ENCODE measurements around the gene ADAT3. TPM values are rescaled to one million over a fixed set of nuclear protein-coding genes. Genes with fewer than 3 reads are reported as not detected.

Gene ADAT3
- total and polyA plus RNA-seq, 2 donors (not counting 1 experiment from before 2014, with no cell fraction given), result 5.3 to 13.4 TPM

GRCh38 chr19:1862424-1863327 lies 42.5 kb upstream of the ADAT3 start:
- H3K27ac Mint-ChIP-seq, result peak overlapping the region; percentile 94
- ATAC-seq (ENCODE audit: low read depth), result peak; percentile 6
- H3K4me1 ChIP-seq (ENCODE audit: control insufficient read depth in 2 of 2, insufficient read depth in 2 of 2, low read length in 2 of 2), result peaks cover 32 to 53% of the 10 kb centered on the region in 2 donors

More at GRCh38 chr19:1862424-1863327, 42.5 kb upstream of the ADAT3 start:
- H2AFZ ChIP-seq (ENCODE audit: insufficient read depth, low read depth, low read length, poor library complexity, severe bottlenecking), result no peak overlapping the region
- peaks cover 43% of the 10 kb centered on the region for H3K4me1 Mint-ChIP-seq
- ChIA-PET CTCF (interaction anchor here (1.2 kb wide), 1 partner anchor 13 kb away, joined by 4 read pairs; no protein-coding TSS in a partner anchor), POLR2A (no interaction called here)
- H3K4me3 ChIP-seq (ENCODE audit: control extremely low read depth in 1 of 5, extremely low read depth in 1 of 5, insufficient read depth in 1 of 5, low read depth in 2 of 5, low read length in 4 of 5), result peak overlapping the region; percentile 46 to 93 (median 74)
- no peaks in the 10 kb centered on the region for H3K9me3 Mint-ChIP-seq (ENCODE audit: insufficient read depth)
- H3K4me3 Mint-ChIP-seq, result peak overlapping the region; percentile 90
- H3K36me3 ChIP-seq (replicated peaks in 1 of 2; ENCODE audit: control extremely low read depth in 1 of 2, control insufficient read depth in 1 of 2, extremely low read depth in 1 of 2, insufficient read depth in 2 of 2, low read length in 1 of 2), result peaks cover 0 to 5% of the 10 kb centered on the region in 2 experiments
- under 1% methylated on average over 92 of the region's 109 CpGs for WGBS (ENCODE audit: insufficient coverage)
- intact Hi-C loops (cut with micrococcal nuclease), result loop anchor here (5.0 kb wide), 2 partner anchors 305 to 405 kb away; no protein-coding TSS in a partner anchor
- H3K27ac ChIP-seq (ENCODE audit: low read length in 2 of 2), result peak overlapping the region; percentile 44 to 72
- H3K27me3 Mint-ChIP-seq, result no peaks in the 10 kb centered on the region
- H3K9me3 ChIP-seq (ENCODE audit: control extremely low read depth in 1 of 3, control insufficient read depth in 2 of 3, insufficient read depth in 1 of 3, low read length in 2 of 3), result no peaks in the 10 kb centered on the region
- H3K27me3 ChIP-seq (replicated peaks in 1 of 4; ENCODE audit: control extremely low read depth in 1 of 4, control insufficient read depth in 3 of 4, insufficient read depth in 4 of 4, low read length in 3 of 4), result no peaks in the 10 kb centered on the region
- peak overlapping the region; percentile 98 for H3K4me2 ChIP-seq (replicated peaks; ENCODE audit: low read depth, low read length, poor library complexity, severe bottlenecking)
- peaks cover 48% of the 10 kb centered on the region for H3K79me2 ChIP-seq (ENCODE audit: control insufficient read depth, insufficient read depth, low read length)
- H4K20me1 ChIP-seq (ENCODE audit: control insufficient read depth, insufficient read depth, low read length, poor library complexity, severe bottlenecking), result peaks cover 49% of the 10 kb centered on the region
- peak overlapping the region; percentile 85 for H3K9ac ChIP-seq (ENCODE audit: low read length)
- TF ChIP-seq, protein P1, sequence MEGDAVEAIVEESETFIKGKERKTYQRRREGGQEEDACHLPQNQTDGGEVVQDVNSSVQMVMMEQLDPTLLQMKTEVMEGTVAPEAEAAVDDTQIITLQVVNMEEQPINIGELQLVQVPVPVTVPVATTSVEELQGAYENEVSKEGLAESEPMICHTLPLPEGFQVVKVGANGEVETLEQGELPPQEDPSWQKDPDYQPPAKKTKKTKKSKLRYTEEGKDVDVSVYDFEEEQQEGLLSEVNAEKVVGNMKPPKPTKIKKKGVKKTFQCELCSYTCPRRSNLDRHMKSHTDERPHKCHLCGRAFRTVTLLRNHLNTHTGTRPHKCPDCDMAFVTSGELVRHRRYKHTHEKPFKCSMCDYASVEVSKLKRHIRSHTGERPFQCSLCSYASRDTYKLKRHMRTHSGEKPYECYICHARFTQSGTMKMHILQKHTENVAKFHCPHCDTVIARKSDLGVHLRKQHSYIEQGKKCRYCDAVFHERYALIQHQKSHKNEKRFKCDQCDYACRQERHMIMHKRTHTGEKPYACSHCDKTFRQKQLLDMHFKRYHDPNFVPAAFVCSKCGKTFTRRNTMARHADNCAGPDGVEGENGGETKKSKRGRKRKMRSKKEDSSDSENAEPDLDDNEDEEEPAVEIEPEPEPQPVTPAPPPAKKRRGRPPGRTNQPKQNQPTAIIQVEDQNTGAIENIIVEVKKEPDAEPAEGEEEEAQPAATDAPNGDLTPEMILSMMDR (IDR thresholded peaks at IDR 0.05), result no peak
- no peak for TF ChIP-seq EZH2 (IDR thresholded peaks at IDR 0.05; ENCODE audit: borderline replicate concordance, insufficient read depth, low read depth, low read length, poor library complexity, severe bottlenecking)
- DNase-seq, result peak; percentile 80
